ENCODE results near the gene JMJD1C.
"Not testable (repeated sequence)": the region's sequence is repeated elsewhere in the genome, so short reads cannot be mapped to it uniquely, and the experiment has no call there.

Gene JMJD1C

DNA sequence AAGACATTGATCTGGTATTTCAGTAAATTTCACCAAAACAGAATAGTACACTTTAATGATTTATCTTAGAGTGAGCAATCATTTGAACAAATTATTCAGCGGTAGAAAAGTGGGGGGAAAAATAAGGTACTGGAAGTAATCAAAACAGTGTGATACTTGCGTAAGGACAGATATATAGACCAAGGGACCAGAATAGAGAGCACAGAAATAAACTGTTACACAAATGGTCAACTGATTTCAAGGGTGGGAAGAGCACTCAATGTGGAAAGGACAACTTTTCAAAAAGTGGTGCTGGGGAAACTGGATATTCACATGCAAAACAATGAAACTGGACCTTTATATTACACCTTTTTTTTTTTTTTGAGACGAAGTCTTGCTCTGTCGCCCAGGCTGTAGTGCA, 212.7 kb downstream of the JMJD1C start:
- DNase-seq, result no peak

DNA sequence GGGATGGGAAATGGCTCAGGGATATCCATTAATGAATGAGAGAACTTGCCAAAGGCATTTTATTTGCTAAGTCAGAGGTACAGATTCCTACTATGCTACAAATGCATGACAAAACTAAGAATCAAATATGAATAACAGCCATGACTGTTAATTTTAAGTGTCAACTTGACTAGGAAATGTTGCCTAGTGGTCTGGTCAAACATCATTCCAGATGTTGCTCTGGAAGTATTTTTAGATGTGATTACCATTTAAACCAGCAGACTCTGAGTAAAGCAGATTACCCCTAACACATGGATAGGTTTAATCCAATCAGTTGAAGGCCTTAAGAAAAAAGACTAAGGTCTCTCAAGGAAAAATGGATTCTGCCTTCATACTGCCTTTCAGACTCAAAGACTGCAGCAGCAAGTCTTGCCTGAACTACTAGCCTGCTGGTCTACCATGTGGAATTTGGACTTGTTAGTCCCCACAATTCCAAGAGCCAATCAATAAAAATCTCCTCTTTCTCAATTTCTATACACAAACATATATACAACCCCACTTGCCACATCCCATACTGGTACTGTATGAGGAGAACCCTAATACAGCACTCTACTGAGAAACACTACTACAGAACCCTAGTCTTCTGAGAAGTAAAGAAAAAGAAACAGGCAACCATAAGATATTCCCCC, 213.5 kb downstream of the JMJD1C start:
- DNase-seq, result no peak

DNA sequence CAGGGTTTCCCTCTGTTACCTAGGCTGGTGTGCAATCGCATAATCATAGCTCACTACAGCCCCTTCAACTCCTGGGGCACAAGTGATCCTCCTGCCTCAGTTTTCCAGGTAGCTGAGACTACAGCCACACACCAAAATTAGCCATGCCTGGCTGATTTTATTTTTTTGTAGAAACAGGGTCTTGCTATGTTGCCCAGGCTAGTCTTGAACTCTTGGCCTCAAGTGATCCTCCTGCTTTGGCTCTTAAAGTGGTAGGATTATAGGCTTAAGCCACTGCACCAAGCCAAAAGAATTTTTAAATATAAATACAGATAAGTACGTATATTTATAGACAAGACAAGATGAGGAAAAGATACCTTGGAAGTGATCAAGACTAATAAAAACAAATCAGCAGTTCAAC, 215.7 kb downstream of the JMJD1C start:
- no peak for DNase-seq

DNA sequence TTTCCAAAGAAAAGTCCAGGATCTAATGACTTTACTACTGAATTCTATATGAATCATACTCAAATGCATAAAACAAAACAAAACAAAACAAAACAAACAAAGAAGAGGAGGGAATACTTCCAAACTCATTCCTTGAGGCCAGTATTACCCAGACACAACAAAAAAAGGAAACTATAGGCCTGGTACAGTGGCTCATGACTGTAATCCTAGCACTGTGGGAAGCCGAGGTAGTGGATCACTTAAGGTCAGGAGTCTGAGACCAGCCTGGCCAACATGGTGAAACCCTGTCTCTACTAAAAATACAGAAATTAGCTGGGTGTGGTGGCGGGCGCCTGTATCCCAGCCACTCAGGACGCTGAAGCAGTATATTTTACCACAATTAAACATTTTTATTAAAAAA, 218.0 kb downstream of the JMJD1C start:
- no peak for DNase-seq

DNA sequence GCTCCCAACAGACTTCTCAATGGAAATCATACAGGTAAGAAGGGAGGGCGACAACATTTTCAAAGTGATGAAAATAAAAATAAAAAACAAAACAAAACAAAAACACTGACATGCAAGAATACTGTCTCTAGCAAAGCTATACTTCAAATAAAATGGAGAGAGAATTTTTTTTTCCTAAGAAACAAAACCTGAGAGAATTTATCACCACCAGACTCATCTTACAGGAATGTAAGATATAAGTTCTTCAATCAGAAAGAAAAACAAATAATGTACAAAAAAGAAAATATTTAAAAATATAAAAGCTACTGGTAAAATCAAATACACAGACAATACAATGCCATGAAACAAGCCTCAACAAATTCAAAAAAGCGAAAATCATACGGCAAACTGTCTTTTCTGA, 219.4 kb downstream of the JMJD1C start:
- no peak for DNase-seq

DNA sequence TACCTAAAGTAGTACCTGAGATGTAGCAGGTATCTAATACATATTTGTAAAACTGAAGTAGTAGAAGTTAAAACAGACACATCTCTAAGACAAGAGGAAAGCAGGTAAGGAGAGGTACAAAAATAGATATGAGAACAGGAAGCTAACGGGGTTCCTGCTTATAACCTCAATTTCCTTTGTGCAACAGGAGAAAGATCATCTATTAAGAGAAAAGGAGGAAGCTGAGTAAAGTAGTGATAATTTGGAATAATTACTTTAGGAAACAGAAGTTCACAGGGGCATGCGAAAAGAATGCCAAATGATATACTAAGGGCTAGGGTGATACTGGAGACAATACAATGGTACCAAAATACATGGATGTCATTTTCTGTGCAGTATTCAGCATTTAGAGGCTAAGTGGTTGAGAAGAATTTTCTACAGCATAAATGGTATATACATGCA, 223.9 kb downstream of the JMJD1C start:
- no peak for DNase-seq

DNA sequence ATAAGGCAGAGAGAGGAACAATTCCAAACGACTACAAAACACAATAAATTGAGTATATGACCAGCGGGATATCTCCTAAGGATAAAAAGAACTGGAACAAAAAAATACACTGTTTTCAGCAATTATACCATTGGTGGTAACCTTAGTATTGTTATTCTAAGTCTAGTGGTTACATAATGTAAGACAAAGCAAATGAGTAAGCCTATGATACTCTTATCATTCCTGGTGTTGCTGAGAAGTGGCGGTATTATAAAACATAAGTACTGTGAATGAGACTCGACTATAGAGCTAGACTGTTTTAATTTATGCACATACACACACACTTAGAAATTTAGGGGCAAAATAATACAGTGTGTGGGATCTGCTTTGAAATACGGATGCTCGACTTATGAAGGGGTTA, 225.0 kb downstream of the JMJD1C start:
- DNase-seq, result no peak

DNA sequence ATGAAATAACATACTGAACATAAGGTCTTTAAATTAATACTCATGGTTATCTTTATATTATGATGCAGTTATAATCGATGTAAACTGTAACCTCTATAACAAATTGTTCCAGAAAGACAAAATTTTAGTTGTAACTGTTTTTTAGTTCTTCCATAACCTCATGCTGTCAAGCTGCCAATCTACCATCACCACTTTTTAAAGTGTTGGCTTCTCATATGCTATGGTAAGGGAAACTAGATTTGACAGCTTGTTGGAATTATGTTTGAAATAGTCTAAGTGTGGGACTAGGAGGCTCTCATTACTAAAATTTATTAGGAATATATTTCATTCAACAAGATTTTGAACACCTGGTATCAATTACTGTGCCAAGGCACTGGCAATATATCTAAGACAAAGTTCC, 227.3 kb downstream of the JMJD1C start:
- DNase-seq, result no peak

DNA sequence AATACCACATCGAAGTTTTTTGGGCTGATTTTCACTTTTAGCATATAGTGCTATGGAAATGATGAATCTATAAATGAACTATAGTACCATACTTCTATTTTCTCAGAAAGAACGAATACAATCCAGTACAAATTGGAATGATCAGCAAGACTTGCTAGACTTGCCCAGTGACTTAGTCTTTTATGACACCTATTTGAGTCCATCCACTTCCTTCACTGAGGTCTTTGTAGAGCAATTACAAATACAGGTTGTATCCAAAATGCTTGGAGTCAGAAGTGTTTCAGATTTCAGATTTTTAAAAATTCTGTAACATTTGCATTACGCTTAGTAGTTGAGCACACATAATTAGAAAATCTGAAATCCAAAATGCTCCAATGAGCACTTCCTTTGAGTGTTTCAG, 228.4 kb downstream of the JMJD1C start:
- DNase-seq, result no peak

DNA sequence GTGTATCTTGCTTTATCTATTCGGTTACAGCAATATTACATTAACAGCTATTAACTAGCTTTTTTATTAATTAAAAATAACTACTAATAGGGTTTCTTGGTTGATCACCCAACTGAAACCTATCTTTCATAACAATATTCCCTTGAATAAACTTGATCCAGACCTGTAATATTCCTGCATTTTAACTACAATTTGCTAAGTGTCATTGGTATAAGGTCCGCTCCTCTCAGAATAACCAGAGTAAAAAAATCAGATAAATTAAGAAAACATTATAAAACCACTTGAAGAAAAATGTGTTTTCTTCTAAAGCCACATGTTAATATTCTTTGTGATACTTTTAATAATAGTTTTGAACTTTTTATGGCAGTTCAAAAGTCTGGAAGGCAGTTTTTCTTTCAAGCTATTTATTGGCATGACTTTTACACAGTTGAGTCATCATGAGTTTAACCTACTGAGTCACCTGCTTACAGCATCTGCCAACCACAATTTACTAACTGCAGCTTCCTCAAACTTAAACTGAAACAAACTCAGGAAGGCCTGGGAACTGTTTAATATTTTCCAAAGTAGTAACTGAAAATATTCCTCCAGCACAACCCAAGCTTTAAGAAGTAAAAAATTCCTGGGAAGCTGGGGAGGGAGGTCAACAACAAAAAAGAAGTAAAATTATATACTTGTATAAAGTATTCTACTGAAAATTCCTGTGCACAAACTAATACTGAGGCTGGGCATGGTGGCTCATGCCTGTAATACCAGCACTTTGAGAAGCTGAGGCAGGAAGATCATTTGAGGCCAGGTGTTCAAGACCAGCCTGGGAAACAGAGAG, 229.5 kb downstream of the JMJD1C start:
- DNase-seq, result no peak

DNA sequence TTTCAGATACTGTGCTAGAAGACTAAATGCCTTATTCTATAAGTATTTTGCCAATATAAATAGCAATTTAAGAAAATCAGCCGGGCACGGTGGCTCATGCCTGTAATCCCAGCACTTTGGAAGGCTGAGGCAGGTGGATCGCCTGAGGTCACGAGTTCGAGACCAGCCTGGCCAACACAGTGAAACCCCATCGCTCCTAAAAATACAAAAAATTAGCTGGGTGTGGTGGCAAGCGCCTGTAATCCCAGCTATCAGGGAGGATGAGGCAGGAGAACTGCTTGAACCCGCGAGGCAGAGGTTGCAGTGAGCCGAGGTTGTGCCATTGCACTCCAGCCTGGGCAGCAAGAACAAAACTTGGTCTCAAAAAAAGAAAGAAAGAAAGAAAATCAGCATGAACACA, 230.6 kb downstream of the JMJD1C start:
- DNase-seq, result not testable (repeated sequence)

DNA sequence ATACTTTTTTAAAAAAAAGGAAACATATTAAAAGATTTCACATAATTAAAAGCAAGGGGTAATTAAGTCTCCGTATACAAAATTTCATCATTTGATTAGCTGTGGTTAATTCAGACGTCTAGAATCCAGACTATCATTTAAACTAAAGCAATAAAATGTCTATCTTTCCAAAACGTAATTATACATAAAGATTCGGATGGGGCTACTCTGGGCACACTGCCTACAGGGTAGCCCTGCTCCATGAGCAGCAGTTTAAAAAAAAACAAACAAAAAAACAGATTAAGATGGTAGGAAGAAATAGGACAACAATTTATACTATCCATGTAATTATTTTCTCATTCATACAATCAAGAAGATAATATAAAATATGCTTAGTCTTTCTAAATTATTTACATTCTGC, 236.6 kb downstream of the JMJD1C start:
- DNase-seq, result no peak

DNA sequence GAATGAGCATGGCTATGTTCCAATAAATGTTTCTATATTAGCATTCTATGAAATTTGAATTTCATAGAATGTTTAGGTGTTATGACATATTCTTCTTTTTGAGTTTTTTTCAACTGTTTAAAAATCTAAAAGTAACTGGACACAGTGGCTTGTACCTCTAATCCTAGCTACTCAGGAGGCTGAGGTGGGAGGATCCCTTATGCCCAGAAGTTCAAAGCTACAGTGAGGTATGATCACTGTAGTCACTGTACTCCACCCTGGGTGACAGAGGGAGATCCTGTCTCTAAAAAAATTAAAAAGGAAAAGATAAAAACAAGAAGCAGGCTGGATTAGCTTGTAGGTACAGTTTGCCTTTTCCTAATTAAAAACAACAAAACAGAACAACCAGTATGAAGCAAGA, 237.5 kb downstream of the JMJD1C start:
- no peak for DNase-seq

DNA sequence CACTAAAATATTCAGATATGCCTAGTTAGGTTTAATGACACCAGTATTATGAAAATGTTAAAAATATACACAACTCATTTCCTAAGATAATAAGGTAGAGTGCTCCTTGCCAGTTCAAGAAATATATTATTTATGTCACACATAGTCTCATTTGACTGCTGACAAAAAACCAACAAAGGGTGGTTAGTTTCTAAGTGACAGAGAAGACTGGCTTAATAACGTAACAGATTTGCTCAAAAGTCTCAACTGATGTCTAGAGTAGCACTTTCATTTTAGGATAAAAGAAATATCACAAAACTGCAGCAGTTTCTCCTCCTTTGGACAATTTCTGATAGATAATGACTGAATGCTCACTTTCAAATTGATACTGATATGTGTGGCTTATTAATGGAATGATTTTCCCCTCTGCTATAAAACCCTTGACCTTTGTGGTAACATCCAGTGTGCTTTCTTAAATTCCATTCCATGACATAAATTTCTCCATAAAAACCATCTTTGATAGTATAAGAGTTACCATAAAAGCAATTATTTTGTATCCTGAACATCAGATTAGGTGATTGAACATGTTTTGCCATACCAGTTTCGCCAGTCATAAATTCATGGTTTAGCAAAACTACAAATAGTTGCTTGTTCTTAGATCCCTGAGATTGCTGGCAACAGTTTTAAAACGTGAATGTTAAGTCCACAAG, 238.4 kb downstream of the JMJD1C start:
- DNase-seq, result no peak

DNA sequence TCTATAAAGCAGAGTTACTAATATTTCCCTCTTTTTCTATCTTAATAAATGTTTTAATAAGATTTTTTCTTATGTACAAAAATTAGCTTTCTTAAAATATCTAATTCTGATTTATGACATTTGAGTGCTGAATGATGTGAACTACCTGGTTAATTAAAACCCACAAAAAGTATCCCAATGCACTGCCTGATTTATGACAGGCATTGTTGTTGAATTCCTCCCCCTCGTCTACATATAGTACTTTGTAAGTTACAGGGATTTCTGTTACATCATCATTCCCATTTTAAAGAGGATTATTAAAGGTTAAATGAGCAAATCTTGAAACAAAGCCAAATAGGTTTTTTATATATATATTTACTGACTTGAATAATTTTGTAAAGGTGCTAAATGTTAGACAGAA, 241.5 kb downstream of the JMJD1C start:
- no peak for DNase-seq

DNA sequence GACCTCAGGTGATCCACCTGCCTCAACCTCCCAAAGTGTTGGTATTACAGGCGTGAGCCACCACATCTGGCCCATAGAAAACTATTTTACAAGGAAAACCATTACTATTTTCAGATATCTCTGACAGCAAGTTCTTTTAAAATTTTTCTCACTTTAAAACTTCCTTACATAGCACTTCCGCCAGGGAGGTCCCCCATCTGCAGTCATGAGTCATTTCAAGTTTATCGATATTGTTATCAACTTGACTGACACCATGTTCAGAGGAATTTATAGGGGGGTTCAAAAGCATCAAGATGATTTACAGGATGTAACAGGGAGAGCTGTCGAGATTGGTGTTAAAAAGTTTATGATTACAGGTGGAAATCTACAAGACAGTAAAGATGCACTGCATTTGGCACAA, 243.8 kb downstream of the JMJD1C start:
- DNase-seq, result no peak

DNA sequence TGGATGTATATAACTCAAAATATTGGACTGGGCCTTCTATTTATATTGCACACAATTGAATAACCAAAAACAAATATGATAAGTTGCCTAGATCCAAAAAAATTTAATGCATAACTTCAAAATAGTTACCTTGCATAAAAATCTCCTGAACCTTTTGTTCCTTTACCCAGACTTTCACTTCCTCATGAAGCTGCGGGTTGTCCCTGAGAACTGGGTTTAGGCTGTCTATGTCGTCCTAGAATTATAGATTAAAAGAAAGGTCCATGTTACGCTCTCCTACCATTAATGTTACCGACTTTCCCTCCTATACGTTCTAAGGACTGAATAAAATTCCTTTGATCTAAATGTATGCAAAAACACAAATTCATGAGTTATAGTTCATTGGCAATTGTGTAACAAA, 246.0 kb downstream of the JMJD1C start:
- DNase-seq, result no peak

DNA sequence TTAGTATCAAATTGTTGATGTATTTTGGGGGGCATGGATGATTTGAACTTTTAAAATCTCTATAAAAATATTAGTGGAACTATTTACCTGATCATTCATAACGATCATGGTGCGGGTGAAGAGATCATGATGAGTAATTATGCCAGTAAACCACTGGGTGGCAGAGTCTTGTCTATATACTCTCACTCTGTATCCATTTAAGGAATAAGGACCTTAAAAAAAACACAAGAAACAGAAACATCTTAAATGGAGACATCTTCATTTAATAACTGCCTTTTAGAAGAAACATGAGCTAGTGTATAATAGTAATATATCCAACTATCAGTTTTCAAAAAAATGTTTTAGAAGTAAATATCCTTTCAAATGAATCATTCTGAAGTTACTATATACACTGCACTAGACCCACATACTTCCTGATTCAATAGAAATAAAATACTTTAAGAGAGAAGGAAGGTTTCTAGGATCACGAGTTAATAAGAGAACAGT, 248.6 kb downstream of the JMJD1C start:
- no peak for DNase-seq

DNA sequence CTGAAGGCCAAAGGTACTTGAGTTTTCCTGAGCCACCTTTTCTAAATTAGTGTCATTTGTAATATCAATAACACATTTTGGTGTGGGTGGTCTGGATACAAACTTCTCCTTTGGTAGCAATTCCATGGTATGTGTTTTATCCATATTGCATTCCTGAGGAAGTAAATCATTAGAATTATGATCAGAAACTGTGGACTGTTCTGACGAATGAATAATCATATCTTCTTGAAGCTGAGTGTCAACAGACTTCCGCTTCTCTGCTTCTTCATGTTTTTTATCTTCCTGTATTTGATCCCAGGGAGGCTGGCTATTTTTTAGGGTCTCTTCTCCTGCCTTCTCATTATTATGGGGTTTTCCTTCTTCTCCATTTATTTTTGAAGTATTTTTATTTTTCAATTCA, 251.2 kb downstream of the JMJD1C start:
- DNase-seq, result no peak

DNA sequence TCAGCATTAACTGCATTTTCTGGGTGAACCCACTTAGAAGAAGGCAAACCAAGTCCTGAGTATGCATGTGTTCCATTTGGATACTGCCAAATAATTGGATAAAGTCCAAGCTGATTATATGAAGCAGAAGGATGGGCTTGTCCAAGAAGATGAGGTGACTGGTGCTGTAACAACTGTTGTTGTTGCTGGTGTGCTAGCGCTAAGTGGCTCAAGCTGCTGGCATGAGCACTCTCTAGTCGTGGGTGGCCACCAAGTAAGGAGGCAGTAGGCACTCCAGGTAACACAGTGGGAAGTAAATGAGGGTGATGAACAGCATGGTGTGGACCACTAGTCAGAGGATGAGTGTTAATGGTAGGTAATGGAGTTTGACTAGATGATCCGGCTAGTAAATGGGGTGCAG, 252.3 kb downstream of the JMJD1C start:
- DNase-seq, result no peak

DNA sequence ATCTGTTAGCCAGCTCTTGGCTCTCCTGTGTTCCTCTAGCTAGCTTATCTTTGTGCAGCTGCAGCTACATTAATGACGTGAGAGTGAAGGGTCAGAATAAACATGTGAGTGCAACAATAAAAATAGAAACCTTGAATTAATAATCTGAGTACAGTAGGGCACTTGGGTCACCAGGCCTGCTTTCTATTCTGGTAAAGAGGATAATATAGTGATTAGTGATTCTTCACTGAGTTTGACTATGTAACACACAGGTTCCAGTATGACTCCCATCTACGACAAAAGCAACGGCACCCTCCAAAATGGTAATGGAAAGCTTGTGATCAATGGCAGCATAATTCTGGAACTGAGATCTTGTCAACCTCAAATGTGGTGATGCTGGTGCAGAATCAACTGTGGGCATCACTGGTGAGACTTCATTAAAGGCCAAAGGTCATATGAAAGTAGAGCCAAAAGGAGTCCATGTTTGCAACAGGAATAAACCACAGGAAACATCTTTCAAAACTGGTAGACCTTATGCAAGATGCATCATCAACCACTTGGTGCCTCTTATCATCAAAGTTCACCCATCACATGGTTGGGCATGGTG, 255.1 kb downstream of the JMJD1C start:
- DNase-seq, result no peak

DNA sequence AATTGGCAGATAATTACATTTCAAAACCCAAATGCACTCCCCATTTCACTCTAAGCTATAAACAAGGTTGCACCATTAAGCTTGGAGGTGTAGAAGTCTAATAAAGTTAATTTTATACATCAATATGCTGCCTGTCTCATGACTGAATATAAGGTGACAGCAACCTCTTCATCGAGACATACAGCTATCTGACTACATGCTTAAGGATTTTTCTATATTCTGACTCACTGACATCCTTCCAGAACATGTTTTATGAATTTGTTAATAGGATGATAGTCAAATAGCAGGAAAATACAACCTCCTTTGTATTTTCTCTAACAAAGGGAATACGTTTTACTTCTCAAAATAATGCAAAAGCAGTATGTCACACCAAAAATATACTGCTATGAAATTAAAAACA, 256.1 kb downstream of the JMJD1C start:
- no peak for DNase-seq

DNA sequence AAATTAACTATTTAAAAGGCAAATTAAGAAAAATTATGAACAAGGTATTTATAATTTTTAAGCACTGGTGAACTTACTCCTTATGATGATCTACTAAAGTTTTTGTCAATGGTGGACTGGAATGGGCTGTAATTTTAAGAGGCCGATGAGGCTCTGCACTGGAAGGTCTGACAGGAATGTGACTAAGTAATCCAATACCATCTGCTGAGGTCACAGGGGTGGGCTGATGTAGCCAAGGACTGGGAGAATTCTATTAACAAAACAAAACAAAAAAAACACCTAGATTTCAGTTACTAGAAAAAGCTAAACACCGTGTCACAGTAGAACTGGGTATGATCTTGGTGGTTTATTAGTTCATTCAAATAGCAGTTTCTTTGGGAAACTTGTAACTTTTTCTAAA, 256.8 kb downstream of the JMJD1C start:
- no peak for DNase-seq

Measured in NCI-H187 (cell line).